HG02970 (cell line): Measurements from ENCODE around the gene TNS3.

ENCODE experiments used
- ATAC-seq: cut with Tn5 transposase; IDR thresholded peaks from one replicate; pipeline ENCODE4 v1.9.1; 2021; ENCODE audit warnings: mild to moderate bottlenecking, moderate library complexity, moderate number of reproducible peaks; ENCODE audit not compliant: unreplicated experiment, low FRiP score

The TNS3 gene

GRCh38 chr7:47583739-47584535 lies 2.0 kb upstream of the TNS3 start:
- ATAC-seq, result no peak

- no peak for ATAC-seq
Observed at GRCh38 chr7:47582764-47583738, 1.1 kb upstream of the TNS3 start.

GRCh38 chr7:47581438-47581803 lies 490 bp downstream of the TNS3 start:
- ATAC-seq, result no peak

- no peak for ATAC-seq
Observed at GRCh38 chr7:47580811-47581331, 1.0 kb downstream of the TNS3 start.

GRCh38 chr7:47580175-47580706 lies 1.7 kb downstream of the TNS3 start:
- ATAC-seq, result no peak

GRCh38 chr7:47579458-47579857 lies 2.5 kb downstream of the TNS3 start:
- no peak for ATAC-seq

- ATAC-seq, result no peak
Observed at GRCh38 chr7:47578579-47579270, 3.2 kb downstream of the TNS3 start.

GRCh38 chr7:47577321-47577919 lies 4.5 kb downstream of the TNS3 start:
- no peak for ATAC-seq

- no peak for ATAC-seq
Observed at GRCh38 chr7:47576866-47577306, 5.0 kb downstream of the TNS3 start.

GRCh38 chr7:47576031-47576865 lies 5.7 kb downstream of the TNS3 start:
- no peak for ATAC-seq

GRCh38 chr7:47574482-47575329 lies 7.2 kb downstream of the TNS3 start:
- peak; percentile 63 for ATAC-seq

- no peak for ATAC-seq
Observed at GRCh38 chr7:47573758-47574481, 8.0 kb downstream of the TNS3 start.

- ATAC-seq, result no peak
Observed at GRCh38 chr7:47572939-47573757, 8.8 kb downstream of the TNS3 start.

- ATAC-seq, result no peak
Observed at GRCh38 chr7:47572094-47572445, 9.8 kb downstream of the TNS3 start.

- ATAC-seq, result no peak
Observed at GRCh38 chr7:47571331-47572093, 10.4 kb downstream of the TNS3 start.

GRCh38 chr7:47570649-47571050 lies 11.3 kb downstream of the TNS3 start:
- no peak for ATAC-seq
